Type B pancreatic cell (in vitro differentiated cells): ENCODE results near the gene SPOCK1. TPM values are rescaled to one million over a fixed set of nuclear protein-coding genes. Genes with fewer than 3 reads are reported as not detected.

Source experiments
- DNase-seq: peaks from one replicate; pipeline ENCODE4 v3.0.0; 2021; ENCODE audit warnings: mixed read lengths; ENCODE audit not compliant: unreplicated experiment; ENCODE audit errors: extremely low spot score
- H3K27ac Mint-ChIP-seq: 2 replicates; pipeline ENCODE4 v1.8.0; 2021; ENCODE audit warnings: mild to moderate bottlenecking, mixed read lengths
- H3K27me3 Mint-ChIP-seq: 2 replicates; pipeline ENCODE4 v1.8.0; 2021; ENCODE audit warnings: mixed read lengths
- H3K36me3 Mint-ChIP-seq: 2 replicates; pipeline ENCODE4 v1.8.0; 2021; ENCODE audit warnings: mixed read lengths
- H3K4me1 Mint-ChIP-seq: one replicate; pipeline ENCODE4 v1.8.0; 2021; ENCODE audit warnings: mixed read lengths; ENCODE audit not compliant: unreplicated experiment
- H3K4me3 Mint-ChIP-seq: 2 replicates; pipeline ENCODE4 v1.8.0; 2021; ENCODE audit warnings: mild to moderate bottlenecking, mixed read lengths
- H3K9me3 Mint-ChIP-seq: 2 replicates; pipeline ENCODE4 v1.8.0; 2021; ENCODE audit warnings: mixed read lengths
- total RNA-seq: library from RNA; stranded (reverse); gene quantifications from 2 replicates; pipeline ENCODE4 v1.2.1, GENCODE V29; 2021; ENCODE audit warnings: low replicate concordance
- TF ChIP-seq, protein P1 (sequence below): fragments of 200-600 bp; sonication (generic); conservative IDR thresholded peaks from 2 replicates; pipeline ENCODE4 v1.5.0; 2021; ENCODE audit warnings: antibody characterized with exemption, mild to moderate bottlenecking

Gene SPOCK1
- total RNA-seq, 1 donor from 2014 or later, result 45.1 TPM

DNA sequence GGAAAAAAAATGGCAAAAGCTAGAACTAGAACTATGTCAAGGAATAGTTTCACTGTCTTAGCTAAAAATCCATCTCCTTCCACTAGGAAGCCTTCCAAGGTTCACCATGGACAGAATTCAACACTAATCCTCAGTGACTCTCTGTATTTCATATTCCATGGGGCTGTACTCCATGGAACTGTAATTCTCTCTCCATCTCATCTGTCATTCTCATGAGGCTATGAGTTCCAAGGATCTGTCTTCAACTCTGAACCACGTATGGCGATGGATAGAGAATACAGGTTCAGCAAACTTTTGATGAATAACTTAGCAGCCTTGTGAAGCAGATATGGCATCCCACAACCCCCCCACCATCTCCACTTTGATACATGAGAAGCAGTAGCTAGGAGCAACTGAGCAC, 184.0 kb downstream of the SPOCK1 start:
- TF ChIP-seq, protein P1, sequence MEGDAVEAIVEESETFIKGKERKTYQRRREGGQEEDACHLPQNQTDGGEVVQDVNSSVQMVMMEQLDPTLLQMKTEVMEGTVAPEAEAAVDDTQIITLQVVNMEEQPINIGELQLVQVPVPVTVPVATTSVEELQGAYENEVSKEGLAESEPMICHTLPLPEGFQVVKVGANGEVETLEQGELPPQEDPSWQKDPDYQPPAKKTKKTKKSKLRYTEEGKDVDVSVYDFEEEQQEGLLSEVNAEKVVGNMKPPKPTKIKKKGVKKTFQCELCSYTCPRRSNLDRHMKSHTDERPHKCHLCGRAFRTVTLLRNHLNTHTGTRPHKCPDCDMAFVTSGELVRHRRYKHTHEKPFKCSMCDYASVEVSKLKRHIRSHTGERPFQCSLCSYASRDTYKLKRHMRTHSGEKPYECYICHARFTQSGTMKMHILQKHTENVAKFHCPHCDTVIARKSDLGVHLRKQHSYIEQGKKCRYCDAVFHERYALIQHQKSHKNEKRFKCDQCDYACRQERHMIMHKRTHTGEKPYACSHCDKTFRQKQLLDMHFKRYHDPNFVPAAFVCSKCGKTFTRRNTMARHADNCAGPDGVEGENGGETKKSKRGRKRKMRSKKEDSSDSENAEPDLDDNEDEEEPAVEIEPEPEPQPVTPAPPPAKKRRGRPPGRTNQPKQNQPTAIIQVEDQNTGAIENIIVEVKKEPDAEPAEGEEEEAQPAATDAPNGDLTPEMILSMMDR, result no peak
- Mint-ChIP-seq H3K9me3 (no peaks in the 10 kb centered on the region), H3K4me3 (no peak overlapping the region), H3K36me3 (no peaks in the 10 kb centered on the region), H3K27ac (no peak overlapping the region), H3K27me3 (peaks cover 47% of the 10 kb centered on the region), H3K4me1 (peaks cover 7% of the 10 kb centered on the region)
- DNase-seq, result no peak

DNA sequence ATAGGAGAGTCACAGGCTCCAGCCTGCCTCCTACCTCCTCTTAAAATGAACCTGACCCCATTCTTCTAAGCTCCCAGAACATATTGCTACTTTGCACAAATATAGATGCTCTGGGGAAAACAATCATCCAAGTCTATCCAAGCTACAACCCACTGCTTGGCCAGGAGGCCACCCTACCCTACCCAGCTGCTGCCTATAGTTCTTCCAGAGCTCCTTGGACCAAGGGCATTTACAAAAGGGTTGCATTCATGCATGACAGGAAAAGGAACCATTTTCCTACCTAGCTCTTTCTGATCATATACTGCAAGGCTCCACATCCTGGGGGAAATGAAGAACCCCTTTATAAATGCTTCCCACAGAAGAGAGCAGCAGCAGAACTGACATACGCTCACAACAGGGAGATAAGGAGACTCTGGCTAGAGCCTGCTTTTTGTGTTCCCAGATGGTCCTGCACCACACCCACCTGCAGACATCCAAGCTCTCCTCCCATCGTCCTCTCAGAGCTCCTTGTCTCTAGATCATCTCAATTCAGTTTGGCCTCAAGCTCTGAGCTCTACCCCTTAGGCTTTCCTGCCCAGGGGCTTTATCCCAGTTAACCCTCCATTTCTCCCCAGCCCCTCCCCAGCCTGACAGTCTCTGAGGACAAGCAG, 185.5 kb downstream of the SPOCK1 start:
- Mint-ChIP-seq H3K9me3 (no peaks in the 10 kb centered on the region), H3K27me3 (peaks cover 44% of the 10 kb centered on the region)
- DNase-seq, result no peak

DNA sequence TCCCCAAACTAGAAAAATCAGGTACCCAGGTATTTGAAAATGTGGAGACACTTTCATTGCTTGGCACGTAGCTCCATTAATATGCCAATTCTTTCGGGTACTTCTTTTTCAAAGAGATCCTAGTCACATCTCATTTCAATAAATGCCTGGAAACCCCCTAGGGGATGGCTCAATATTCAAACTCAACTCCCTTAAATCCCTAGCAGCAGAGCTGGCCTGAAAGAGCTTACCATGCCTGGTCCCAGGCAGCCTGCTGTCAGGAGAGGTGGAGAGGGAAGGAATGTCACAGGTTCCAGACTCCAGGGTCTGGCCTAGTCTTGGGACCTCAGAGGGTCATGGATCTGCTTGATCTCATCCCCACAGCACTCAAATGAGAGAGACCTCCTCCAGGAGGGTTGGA, 187.1 kb downstream of the SPOCK1 start:
- TF ChIP-seq, protein P1, result no peak
- Mint-ChIP-seq H3K9me3 (no peaks in the 10 kb centered on the region), H3K27me3 (peaks cover 33% of the 10 kb centered on the region), H3K36me3 (no peaks in the 10 kb centered on the region), H3K4me1 (peaks cover 18% of the 10 kb centered on the region), H3K27ac (no peak overlapping the region), H3K4me3 (no peak overlapping the region)
- no peak for DNase-seq

More for the DNA sequence above, 185.5 kb downstream of the SPOCK1 start:
- TF ChIP-seq, protein P1, result no peak
- H3K4me3 Mint-ChIP-seq, result no peak overlapping the region
- H3K36me3 Mint-ChIP-seq, result no peaks in the 10 kb centered on the region
- peaks cover 11% of the 10 kb centered on the region for H3K4me1 Mint-ChIP-seq
- no peak overlapping the region for H3K27ac Mint-ChIP-seq

DNA sequence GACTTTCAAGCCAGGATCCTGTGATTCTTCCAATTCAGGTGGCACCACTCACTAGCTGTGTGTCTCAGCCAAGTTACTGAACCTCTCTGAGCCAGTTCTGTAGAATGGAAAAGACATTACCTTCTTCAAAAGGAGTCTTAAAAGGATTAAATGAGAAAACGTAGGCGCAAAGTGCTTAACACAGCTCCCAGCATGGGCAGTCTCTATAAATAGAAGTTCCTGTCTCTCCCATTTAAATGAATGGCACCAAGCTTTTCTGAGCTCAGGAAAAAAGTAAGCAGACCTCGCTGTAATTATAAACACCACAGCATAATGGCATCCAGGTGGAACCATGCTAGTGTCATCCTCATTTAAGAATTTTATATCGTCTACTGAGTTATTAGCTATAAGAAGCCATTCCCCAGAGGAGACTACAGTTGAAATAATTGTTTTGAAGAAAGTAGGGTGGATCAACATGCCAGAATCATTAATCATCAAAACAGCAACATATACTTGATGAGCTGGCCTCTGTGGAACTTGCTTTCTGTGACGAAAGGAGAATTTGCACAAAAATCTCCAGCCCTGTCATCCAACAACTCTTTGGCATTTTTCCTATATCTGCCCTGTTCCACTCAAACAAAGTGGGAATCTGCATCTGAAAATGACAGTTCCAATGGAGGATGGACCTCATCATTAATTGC, 188.9 kb downstream of the SPOCK1 start:
- no peak for DNase-seq
- peaks cover 22% of the 10 kb centered on the region for H3K27me3 Mint-ChIP-seq
- no peaks in the 10 kb centered on the region for H3K9me3 Mint-ChIP-seq
- TF ChIP-seq, protein P1, result no peak
- H3K4me3 Mint-ChIP-seq, result no peak overlapping the region
- no peaks in the 10 kb centered on the region for H3K36me3 Mint-ChIP-seq
- H3K27ac Mint-ChIP-seq, result no peak overlapping the region
- H3K4me1 Mint-ChIP-seq, result peaks cover 23% of the 10 kb centered on the region

DNA sequence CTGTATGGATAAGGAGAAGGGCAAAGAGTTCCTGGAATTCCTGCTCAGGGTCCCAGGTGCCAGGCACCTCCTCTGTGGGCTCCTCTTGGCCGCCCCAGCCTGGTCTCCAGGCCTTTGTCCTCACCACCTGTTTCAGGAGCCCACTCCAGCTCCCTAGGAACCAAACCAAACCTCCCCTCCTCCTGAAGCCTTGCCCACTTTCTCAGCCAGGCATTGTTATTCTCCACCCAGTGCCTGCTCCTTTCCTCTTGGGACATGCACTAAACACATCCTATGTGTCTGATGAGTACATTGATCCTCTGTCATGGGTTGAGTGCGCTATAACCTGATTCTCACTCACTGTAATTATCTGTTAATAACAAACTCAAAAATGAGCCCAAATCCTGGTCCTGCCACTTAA, 189.8 kb downstream of the SPOCK1 start:
- no peak for DNase-seq
- no peak overlapping the region for H3K4me3 Mint-ChIP-seq
- peaks cover 14% of the 10 kb centered on the region for H3K27me3 Mint-ChIP-seq
- peaks cover 23% of the 10 kb centered on the region for H3K4me1 Mint-ChIP-seq
- TF ChIP-seq, protein P1, result no peak
- no peaks in the 10 kb centered on the region for H3K36me3 Mint-ChIP-seq
- H3K27ac Mint-ChIP-seq, result no peak overlapping the region
- H3K9me3 Mint-ChIP-seq, result no peaks in the 10 kb centered on the region
